NCI-H226 (cell line): ENCODE measurements around the gene PTK6.
"Not testable (repeated sequence)": the region's sequence is repeated elsewhere in the genome, so short reads cannot be mapped to it uniquely, and the experiment has no call there.

Experiments
- DNase-seq: peaks from one replicate; pipeline ENCODE4 v3.0.0-alpha.2; 2015

Gene PTK6

DNA sequence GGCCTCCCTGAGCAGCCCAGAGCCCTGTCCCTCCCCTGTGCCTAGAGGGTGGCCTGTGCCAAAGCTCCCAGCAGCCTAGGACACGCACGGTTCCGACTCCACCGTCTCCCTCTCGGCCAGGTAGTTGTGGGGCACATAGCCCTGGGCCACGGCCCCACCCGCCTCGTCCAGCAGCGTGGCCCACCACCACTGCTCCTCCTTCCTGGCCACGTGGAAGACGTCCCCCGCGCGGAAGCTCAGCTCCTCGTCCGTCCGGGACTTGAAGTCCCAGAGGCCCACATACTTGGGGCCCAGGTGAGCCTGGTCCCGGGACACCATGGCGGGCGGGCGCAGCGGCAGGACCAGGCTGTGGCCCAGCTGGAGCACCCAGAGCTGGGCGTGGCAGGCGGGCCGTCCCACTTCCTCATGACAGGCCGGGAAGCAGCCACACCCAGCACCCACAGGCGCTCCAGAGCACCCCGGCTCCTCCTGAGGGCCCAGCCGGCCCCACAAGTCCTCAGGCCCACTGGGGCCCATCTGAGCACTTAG, at the start of gene PTK6:
PTK6 (minus strand) TSS at position 380 of the 528 bp plus-strand sequence; CDS start at position 318, 62 bp downstream.
- DNase-seq = peak; percentile 59

- no peak for DNase-seq
These were observed 49.6 kb upstream of the PTK6 start for GRCh38 chr20:63586797-63587196.

DNA sequence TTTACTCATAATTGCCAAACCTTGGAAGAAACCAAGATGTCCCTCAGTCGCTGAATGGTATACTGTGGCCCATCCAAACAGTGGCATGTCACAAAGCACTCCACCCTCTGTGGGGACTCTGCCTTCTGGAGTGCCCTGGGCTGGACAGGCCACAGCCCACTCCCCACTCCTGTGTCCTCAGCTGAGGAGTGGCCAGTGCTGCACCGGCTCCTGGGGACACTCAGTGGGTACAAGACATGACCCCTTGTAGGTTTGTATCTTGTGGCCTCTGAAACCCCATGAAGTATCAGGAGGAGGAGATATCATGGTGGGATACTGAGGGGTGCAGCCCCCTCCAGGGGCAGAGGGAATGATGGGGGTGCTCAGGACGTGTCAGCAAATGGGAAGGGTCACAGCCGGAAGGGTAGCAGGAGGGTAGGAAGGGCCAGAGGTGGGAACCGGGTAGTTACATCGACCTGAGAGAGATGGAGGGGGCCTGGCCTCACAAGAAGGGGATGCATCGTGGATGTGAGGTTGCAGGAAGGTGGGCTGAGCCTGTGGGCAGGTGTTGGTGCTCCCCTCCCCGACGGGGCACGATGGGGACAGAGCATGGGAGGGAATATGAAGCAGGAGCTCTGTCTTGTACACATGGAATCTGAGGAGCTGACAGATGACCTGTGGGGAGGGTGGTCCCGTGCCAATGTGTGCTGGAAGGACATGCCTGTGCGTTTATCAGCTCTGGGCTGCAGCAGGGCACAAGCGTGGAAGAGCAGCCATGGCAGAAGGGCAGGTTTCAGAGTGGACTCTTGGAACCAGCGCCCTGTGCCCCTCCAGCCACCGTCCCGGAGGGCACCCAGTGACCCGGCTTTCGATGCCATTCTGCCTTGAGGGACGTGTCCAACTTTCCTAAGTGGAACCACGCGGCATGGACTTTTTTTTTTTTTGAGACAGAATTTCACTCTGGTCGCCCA, 48.7 kb upstream of the PTK6 start:
- no peak for DNase-seq

DNA sequence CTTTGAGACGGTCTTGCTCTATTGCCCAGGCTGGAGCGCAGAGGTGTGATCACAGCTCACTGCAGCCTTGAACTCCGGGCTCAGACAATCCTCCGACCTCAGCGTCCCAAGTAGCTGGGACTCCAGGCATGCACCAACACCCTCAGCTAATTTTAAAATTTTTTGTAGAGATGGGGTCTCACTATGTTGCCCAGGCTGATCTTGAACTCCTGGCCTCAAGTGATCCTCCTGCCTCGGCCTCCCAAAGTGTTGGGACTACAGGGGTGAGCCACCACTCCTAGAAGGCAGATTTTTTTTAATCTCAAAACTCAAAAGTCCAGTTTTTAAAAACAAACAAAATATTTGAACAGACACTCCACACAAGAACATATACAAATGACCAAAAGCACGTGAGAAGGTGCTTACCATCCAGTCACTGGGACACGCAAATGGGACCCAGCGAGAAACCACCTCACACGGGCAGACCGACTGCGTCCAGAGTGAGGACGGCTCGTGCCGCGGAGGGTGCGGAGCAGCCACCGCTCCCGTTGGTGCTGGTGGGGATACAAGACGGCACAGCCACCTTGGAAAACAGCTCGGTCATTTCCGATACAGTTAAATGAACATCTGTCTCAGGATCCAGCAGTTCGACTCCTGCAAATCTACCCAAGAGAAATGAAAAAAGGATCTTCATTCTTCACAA, 45.3 kb upstream of the PTK6 start:
- DNase-seq = no peak

- peak; percentile 78 for DNase-seq
These were observed 43.8 kb upstream of the PTK6 start for GRCh38 chr20:63580796-63581461.

DNA sequence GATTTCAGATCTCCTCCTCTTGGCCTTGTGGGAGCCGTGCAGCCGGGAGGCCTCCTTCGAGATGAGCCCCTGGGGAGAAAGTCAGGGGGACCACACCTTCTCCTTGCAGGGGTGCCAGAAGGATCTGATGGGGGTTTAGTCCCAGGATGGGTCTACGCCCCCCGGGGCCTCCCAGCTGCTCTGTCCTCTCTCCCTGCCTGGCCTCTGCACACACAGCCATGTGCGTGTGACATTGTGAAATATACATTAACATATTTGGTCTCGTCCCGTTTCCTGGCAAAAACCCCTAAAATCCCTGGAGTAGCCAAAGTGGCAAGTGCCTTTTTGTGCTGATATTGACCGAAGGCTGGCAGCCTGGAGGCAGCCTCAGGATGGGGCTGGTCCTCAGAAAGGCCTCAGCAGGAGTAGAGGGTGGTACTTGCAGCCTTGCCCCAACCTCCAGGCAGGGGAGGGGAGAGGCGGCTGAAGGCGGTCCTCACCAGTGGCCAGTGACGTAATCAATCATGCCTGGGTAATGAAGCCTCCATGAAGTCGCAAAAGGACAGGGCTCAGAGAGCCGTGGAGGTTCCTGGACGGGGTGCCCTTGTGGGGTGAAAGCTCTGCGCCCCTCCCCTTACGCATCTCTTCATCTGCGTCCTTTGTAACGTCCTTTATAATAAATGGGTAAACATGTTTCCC, 42.0 kb upstream of the PTK6 start:
- DNase-seq = no peak

GRCh38 chr20:63578224-63579016, 41.2 kb upstream of the PTK6 start:
- no peak for DNase-seq

DNA sequence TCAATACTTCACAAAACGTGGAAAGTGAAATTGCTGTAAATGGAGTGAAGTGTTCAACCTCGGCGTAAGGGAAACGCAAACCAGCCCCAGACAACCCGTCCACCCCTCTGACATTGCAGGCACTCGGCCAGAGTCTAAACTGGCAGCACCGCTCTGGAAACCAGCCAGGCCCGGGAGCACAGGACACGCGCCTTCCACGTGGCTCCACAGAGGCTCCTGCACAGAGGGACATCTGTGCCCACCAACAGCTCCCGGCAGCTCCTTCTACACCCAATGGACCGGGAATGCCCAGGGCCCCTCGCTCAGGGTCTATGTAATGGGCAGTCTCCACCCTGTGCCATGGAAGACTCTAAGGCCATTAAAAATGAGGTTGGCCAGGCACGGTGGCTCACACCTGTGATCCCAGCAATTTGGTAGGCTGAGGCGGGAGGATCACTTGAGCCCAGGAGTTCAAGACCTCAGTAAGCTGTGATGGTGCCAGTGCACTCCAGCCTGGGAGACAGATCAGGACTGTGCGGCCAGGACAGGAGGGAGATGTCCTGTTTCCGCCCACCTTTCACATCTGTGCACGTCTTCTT, 40.2 kb upstream of the PTK6 start:
- DNase-seq = no peak

DNA sequence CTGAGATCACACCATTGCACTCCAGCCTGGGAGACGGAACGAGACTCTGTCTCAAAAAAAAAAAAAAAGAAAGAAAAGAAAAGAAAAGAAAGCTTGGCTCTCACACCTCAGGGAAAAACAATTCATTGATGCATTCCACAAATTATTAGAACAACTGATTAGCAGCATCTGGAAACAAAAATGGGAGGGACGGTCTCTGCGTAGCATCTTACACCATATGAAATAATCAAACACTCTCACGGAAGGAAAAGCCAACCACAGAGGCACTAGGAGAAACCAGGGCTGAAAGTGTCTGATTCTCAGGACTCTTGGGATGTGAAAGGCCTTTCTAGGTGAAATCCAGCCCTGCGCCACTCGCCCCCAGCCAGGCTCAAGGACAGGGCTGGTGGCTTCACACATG, 39.1 kb upstream of the PTK6 start:
- no peak for DNase-seq

- no peak for DNase-seq
These were observed 37.9 kb upstream of the PTK6 start for GRCh38 chr20:63574829-63575743.

DNA sequence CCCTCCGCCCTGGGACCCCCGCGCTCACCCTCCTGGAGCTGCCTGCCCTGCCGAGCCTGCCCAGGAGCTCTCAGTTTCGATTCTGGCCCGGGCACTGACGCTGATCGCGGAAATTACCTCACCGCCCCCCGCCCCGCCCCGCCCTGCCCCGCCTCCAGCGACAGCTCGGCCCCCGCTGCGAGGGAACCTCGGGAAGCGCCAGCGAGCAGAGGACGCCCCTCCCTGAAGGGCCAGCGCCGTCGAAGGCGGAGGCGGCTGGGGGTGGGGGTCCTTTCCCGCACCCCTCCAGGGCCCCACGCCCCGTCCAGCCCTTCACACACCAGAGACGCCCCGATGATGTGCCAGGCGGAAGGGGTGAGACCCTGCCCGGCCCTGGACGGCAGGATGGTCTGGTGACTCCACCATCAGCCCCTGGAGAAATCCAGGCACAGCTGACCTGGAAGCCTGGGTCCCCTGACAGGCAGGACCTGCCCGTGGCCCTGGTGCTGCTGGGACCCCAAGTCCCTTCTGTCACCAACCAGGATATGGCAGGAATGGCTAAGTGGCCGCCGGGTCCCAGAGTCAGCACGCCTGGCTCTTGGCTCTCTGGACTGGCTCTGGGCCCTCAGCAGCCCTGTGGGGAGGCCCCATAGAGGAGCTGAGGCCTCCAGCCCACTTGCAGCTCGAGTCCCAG, 37.1 kb upstream of the PTK6 start, which contains the start of gene HELZ2:
HELZ2 (minus strand) TSS at position 84 of the 673 bp plus-strand sequence. CDS start 1,854 bp downstream, outside the sequence.
- DNase-seq = peak; percentile 36

DNA sequence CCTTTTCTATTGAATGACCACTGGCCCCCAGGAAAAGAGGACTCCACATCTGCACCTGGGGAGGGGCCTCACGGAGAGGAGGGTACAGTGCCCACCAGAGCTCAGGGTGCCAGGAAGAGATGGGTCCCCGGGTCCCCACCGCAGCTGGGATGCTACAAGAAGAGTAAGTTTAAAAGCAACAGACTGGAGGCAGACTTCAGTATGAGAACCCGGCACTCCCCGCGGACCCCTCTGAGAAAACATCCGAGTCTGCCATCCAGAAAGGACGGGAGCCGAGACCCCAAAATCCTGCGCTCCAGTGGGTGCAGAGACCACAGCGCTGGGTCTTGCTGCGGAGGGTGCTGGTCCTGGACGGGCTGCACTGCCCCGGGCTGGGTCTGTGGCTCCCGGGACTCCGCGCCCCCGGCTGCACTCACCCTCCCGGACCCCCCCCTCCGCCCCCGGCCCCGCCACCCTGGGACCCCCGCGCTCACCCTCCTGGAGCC, 36.5 kb upstream of the PTK6 start:
- no peak for DNase-seq

DNA sequence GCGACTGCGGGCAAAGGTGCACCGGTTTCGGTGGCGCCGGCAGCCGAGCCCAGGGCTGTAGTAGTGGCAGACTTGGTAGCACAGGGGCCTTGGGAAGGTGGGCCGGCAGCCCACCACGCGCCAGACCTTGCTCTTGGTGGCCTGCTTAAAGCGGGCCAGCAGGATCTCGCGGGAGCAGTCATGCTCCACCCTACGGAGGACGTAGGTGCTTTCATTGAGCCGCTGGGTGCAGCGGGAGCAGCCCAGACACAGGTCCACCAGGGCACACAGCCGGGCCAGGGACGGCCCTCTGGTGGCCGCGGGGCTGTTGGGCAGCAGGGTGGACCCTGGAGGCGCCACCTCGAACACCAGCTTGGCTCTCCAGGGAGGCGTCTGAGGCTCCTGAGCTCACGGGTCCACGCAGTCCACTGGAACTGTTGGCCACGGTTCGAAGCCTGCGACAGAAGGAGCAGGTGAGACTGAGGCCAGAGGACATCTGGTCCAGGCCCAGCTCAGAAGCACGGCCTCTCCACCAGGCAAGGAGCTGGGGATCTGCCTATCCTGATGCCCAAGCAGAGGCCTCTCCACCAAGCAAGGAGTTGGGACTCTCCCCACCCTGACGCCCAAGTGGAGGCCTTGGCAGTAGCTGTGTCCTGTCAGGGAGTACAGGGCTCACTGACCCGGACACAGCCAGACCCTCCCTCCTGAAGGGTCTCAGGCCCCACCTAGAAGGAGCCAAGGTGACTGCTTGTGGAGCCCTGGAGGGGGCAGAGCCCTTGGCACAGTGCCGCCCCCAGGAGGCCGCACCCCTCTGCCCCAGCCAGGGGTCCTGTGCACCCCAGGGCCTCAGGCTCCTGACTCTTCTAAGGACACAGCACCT, 35.8 kb upstream of the PTK6 start:
- DNase-seq = no peak

DNA sequence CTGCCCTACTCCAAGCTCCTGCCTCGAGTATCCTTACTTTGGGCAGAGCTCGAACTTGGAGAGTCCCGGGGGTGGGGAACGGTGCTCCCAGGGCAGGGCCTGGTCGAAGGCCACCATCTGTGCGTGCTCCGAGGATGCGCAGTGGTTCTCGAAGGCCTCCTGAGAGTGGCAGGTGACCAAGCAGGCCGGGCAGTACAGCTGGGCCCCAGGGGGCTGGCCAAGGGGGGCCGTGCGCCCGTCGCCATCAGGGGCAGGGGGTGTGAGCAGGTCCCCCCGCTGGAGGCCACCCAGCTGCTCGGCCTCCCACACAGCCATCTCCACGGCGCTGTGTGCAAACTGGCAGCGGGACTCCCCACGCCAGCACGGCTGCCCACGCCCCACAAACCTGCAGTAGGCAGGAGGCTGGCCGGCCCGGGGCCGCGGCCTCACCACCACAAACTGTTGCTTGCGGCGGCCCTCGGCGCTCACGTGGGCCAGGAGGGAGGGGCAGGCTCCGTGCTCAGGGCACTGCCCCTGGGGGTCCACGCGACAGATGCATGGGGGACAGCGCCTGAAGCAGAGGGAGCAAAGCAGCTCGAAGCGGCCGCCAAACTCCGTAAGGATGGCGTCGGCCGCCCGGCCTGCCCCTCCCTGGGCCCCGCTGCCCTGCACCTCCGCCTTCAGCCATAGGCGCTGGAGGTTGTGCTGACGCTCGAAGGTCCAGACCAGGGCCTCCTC, 35.1 kb upstream of the PTK6 start:
- DNase-seq = no peak

DNA sequence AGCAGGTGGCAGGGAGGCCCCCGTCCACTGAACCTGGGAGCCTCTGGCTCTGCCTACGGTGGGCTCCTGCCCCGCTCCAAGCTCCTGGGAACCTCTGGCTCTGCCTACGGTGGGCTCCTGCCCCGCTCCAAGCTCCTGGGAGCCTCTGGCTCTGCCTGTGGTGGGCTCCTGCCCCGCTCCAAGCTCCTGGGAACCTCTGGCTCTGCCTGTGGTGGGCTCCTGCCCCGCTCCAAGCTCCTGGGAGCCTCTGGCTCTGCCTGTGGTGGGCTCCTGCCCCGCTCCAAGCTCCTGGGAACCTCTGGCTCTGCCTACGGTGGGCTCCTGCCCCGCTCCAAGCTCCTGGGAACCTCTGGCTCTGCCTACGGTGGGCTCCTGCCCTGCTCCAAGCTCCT, 33.9 kb upstream of the PTK6 start:
- not testable (repeated sequence) for DNase-seq

GRCh38 chr20:63570281-63571086, 33.3 kb upstream of the PTK6 start:
- DNase-seq = no peak
